ENCODE data around the gene DNTT.

Gene DNTT

GRCh38 chr10:96272316-96273280 lies 31.6 kb upstream of the DNTT start:
- Histone ChIP-seq H3K27me3 (ENCODE audit: insufficient read depth, low read depth, severe bottlenecking) (no peaks in the 10 kb centered on the region), H3K9me3 (ENCODE audit: severe bottlenecking) (no peaks in the 10 kb centered on the region), H3K4me3 (ENCODE audit: low read depth, low read length) (no peak overlapping the region), H3K27ac (no peak overlapping the region), H3K36me3 (no peaks in the 10 kb centered on the region)
- DNase-seq: no peak
- no peak for TF ChIP-seq CTCF (IDR thresholded peaks at IDR 0.05; ENCODE audit: low read depth, low read length)

- Histone ChIP-seq H3K27me3 (ENCODE audit: insufficient read depth, low read depth, severe bottlenecking) (no peaks in the 10 kb centered on the region), H3K4me3 (ENCODE audit: low read depth, low read length) (no peak overlapping the region), H3K9me3 (ENCODE audit: severe bottlenecking) (no peaks in the 10 kb centered on the region), H3K27ac (no peak overlapping the region), H3K36me3 (no peaks in the 10 kb centered on the region)
- TF ChIP-seq CTCF (IDR thresholded peaks at IDR 0.05; ENCODE audit: low read depth, low read length): no peak
- no peak for DNase-seq
Measured at GRCh38 chr10:96275685-96276418, 28.4 kb upstream of the DNTT start.

GRCh38 chr10:96276426-96276825 lies 27.8 kb upstream of the DNTT start:
- Histone ChIP-seq H3K36me3 (no peaks in the 10 kb centered on the region), H3K27ac (no peak overlapping the region), H3K9me3 (ENCODE audit: severe bottlenecking) (no peaks in the 10 kb centered on the region), H3K27me3 (ENCODE audit: insufficient read depth, low read depth, severe bottlenecking) (no peaks in the 10 kb centered on the region), H3K4me3 (ENCODE audit: low read depth, low read length) (no peak overlapping the region)
- DNase-seq: no peak
- TF ChIP-seq CTCF (IDR thresholded peaks at IDR 0.05; ENCODE audit: low read depth, low read length): no peak

GRCh38 chr10:96276831-96277230 lies 27.4 kb upstream of the DNTT start:
- no peaks in the 10 kb centered on the region for H3K36me3 ChIP-seq
- no peak overlapping the region for H3K27ac ChIP-seq
- no peaks in the 10 kb centered on the region for H3K9me3 ChIP-seq (ENCODE audit: severe bottlenecking)
- no peak for DNase-seq
- H3K4me3 ChIP-seq (ENCODE audit: low read depth, low read length): no peak overlapping the region
- no peaks in the 10 kb centered on the region for H3K27me3 ChIP-seq (ENCODE audit: insufficient read depth, low read depth, severe bottlenecking)
- TF ChIP-seq CTCF (IDR thresholded peaks at IDR 0.05; ENCODE audit: low read depth, low read length): no peak

GRCh38 chr10:96279191-96279641 lies 25.0 kb upstream of the DNTT start:
- H3K9me3 ChIP-seq (ENCODE audit: severe bottlenecking): no peaks in the 10 kb centered on the region
- DNase-seq: no peak
- H3K27ac ChIP-seq: no peak overlapping the region
- no peaks in the 10 kb centered on the region for H3K27me3 ChIP-seq (ENCODE audit: insufficient read depth, low read depth, severe bottlenecking)
- no peak overlapping the region for H3K4me3 ChIP-seq (ENCODE audit: low read depth, low read length)
- no peak for TF ChIP-seq CTCF (IDR thresholded peaks at IDR 0.05; ENCODE audit: low read depth, low read length)
- no peaks in the 10 kb centered on the region for H3K36me3 ChIP-seq
